ENCODE results near the gene C11orf68. TPM values are rescaled to one million over a fixed set of nuclear protein-coding genes. Genes with fewer than 3 reads are reported as not detected.

Gene C11orf68
- total RNA-seq, 1 experiment from 2014 or later: 36.5 TPM

GRCh38 chr11:65883786-65884715 is 34.8 kb downstream of the C11orf68 start:
- POLR2A ChIA-PET (ENCODE audit: unreplicated experiment): interaction anchor here (0.6 to 1.0 kb wide), 5 partner anchors 13 to 1483 kb away, joined by 3 to 8 read pairs (median 4); no protein-coding TSS in a partner anchor
- TF ChIP-seq EZH2 (IDR thresholded peaks at IDR 0.05; ENCODE audit: low read depth): no peak
- TF ChIP-seq, protein P1, sequence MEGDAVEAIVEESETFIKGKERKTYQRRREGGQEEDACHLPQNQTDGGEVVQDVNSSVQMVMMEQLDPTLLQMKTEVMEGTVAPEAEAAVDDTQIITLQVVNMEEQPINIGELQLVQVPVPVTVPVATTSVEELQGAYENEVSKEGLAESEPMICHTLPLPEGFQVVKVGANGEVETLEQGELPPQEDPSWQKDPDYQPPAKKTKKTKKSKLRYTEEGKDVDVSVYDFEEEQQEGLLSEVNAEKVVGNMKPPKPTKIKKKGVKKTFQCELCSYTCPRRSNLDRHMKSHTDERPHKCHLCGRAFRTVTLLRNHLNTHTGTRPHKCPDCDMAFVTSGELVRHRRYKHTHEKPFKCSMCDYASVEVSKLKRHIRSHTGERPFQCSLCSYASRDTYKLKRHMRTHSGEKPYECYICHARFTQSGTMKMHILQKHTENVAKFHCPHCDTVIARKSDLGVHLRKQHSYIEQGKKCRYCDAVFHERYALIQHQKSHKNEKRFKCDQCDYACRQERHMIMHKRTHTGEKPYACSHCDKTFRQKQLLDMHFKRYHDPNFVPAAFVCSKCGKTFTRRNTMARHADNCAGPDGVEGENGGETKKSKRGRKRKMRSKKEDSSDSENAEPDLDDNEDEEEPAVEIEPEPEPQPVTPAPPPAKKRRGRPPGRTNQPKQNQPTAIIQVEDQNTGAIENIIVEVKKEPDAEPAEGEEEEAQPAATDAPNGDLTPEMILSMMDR (conservative IDR thresholded peaks at IDR 0.05): no peak
- H2AFZ ChIP-seq: no peak overlapping the region

DNA sequence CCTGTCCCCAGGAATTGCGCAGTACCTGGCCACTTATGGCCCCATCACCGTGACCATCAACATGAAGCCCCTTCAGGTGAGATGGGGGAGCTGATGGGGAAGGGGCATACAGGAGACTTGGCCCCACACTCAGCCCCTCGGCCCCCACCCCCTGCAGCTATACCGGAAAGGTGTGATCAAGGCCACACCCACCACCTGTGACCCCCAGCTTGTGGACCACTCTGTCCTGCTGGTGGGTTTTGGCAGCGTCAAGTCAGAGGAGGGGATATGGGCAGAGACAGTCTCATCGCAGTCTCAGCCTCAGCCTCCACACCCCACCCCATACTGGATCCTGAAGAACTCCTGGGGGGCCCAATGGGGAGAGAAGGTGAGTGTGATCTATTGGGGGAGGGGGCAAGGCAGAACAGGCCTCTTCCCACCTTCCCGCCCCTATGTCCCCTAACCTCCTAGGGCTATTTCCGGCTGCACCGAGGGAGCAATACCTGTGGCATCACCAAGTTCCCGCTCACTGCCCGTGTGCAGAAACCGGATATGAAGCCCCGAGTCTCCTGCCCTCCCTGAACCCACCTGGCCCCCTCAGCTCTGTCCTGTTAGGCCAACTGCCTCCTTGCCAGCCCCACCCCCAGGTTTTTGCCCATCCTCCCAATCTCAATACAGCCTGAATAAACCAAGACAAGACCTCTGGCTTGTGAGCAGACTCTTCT is 35.7 kb downstream of the C11orf68 start:
- ChIA-PET CTCF (interaction anchor here (1.1 to 1.9 kb wide), 2 partner anchors 108 to 171 kb away, joined by 3 to 11 read pairs; partner anchors contain the start of gene KAT5), POLR2A (ENCODE audit: unreplicated experiment) (no interaction called here)
- H3K36me3 ChIP-seq (ENCODE audit: low read depth): peaks cover 18% of the 10 kb centered on the region; the same call in 1 of the 2 replicates
- H2AFZ ChIP-seq: no peak overlapping the region
- H3F3A ChIP-seq (ENCODE audit: insufficient read depth, low read depth): peaks cover 31% of the 10 kb centered on the region; the same call in 1 of the 2 replicates
- no peak for DNase-seq
- no peaks in the 10 kb centered on the region for H3K9me2 ChIP-seq (ENCODE audit: insufficient read depth)
- H3K4me2 ChIP-seq: no peak overlapping the region
- H3K27ac ChIP-seq: no peak overlapping the region
- intact Hi-C loops (cut with micrococcal nuclease; ENCODE audit: unreplicated experiment): loop anchor here (10.0 kb wide), 1 partner anchor 182 kb away; no protein-coding TSS in a partner anchor
- BruUV-seq (replicated peaks): no TSS peak
- H3K27me3 ChIP-seq (ENCODE audit: insufficient read depth, low read depth): no peaks in the 10 kb centered on the region
- peaks cover 16% of the 10 kb centered on the region for H3K79me2 ChIP-seq (ENCODE audit: low read depth)
- TF ChIP-seq, protein P1 (conservative IDR thresholded peaks at IDR 0.05): no peak
- TF ChIP-seq EZH2 (IDR thresholded peaks at IDR 0.05; ENCODE audit: low read depth): no peak
- no peak overlapping the region for H3K4me3 ChIP-seq
- H3K4me1 ChIP-seq (replicated peaks; ENCODE audit: insufficient read depth): peaks cover 12% of the 10 kb centered on the region; the same call in 1 of the 2 replicates
- H3K9me3 ChIP-seq (ENCODE audit: insufficient read depth, low read depth): no peaks in the 10 kb centered on the region
- H4K20me1 ChIP-seq (ENCODE audit: insufficient read depth): no peaks in the 10 kb centered on the region

More at GRCh38 chr11:65883786-65884715, 34.8 kb downstream of the C11orf68 start:
- BruUV-seq (replicated peaks): no TSS peak
- peaks cover 18% of the 10 kb centered on the region; the same call in 1 of the 2 replicates for H3K36me3 ChIP-seq (ENCODE audit: low read depth)
- peaks cover 16% of the 10 kb centered on the region for H3K4me1 ChIP-seq (replicated peaks; ENCODE audit: insufficient read depth)
- intact Hi-C loops (cut with micrococcal nuclease; ENCODE audit: unreplicated experiment): loop anchor here (1.0 to 10.0 kb wide), 3 partner anchors 105 to 181 kb away; no protein-coding TSS in a partner anchor
- no peaks in the 10 kb centered on the region for H3K9me3 ChIP-seq (ENCODE audit: insufficient read depth, low read depth)
- no peak overlapping the region for H3K4me2 ChIP-seq
- no peaks in the 10 kb centered on the region for H3K9me2 ChIP-seq (ENCODE audit: insufficient read depth)
- no peak for DNase-seq
- H3K79me2 ChIP-seq (ENCODE audit: low read depth): peaks cover 16% of the 10 kb centered on the region
- H3K27ac ChIP-seq: no peak overlapping the region
- no peaks in the 10 kb centered on the region for H4K20me1 ChIP-seq (ENCODE audit: insufficient read depth)
- H3K27me3 ChIP-seq (ENCODE audit: insufficient read depth, low read depth): no peaks in the 10 kb centered on the region
- peaks cover 32% of the 10 kb centered on the region; the same call in 1 of the 2 replicates for H3F3A ChIP-seq (ENCODE audit: insufficient read depth, low read depth)
- CTCF ChIA-PET: interaction anchor here (0.5 to 1.9 kb wide), 13 partner anchors 22 to 486 kb away, joined by 3 to 11 read pairs (median 5); partner anchors contain the start of genes KAT5 and SIPA1
- H3K4me3 ChIP-seq: no peak overlapping the region
